ENCODE data around the gene EVC2.
"Not testable (repeated sequence)": the region's sequence is repeated elsewhere in the genome, so short reads cannot be mapped to it uniquely, and the experiment has no call there.

The EVC2 gene

GRCh38 chr4:5738061-5738460 lies 29.7 kb upstream of the EVC2 start:
- DNase-seq: no peak

- no peak for DNase-seq
These were observed 27.1 kb upstream of the EVC2 start for GRCh38 chr4:5735463-5735862.

GRCh38 chr4:5734853-5735252 lies 26.5 kb upstream of the EVC2 start:
- DNase-seq: no peak

GRCh38 chr4:5732158-5732557 lies 23.8 kb upstream of the EVC2 start:
- DNase-seq: no peak

- no peak for DNase-seq
These were observed 22.9 kb upstream of the EVC2 start for GRCh38 chr4:5730993-5731990.

- DNase-seq: no peak
These were observed 22.1 kb upstream of the EVC2 start for GRCh38 chr4:5730436-5730835.

GRCh38 chr4:5728412-5728811 lies 20.1 kb upstream of the EVC2 start:
- DNase-seq: not testable (repeated sequence)

- no peak for DNase-seq
These were observed 16.0 kb upstream of the EVC2 start for GRCh38 chr4:5724377-5724776.

- no peak for DNase-seq
These were observed 14.0 kb upstream of the EVC2 start for GRCh38 chr4:5722328-5722727.

GRCh38 chr4:5721923-5722322 lies 13.6 kb upstream of the EVC2 start:
- no peak for DNase-seq

GRCh38 chr4:5720980-5721379 lies 12.6 kb upstream of the EVC2 start:
- no peak for DNase-seq

- DNase-seq: no peak
These were observed 11.9 kb upstream of the EVC2 start for GRCh38 chr4:5720157-5720850.

- peak; percentile 36 for DNase-seq
These were observed 11.1 kb upstream of the EVC2 start for GRCh38 chr4:5719350-5720055.

- DNase-seq: no peak
These were observed 10.1 kb upstream of the EVC2 start for GRCh38 chr4:5718411-5718810.

- no peak for DNase-seq
These were observed 9.2 kb upstream of the EVC2 start for GRCh38 chr4:5717449-5718158.

- DNase-seq: no peak
These were observed 8.0 kb upstream of the EVC2 start for GRCh38 chr4:5716391-5716790.

GRCh38 chr4:5715357-5715756 lies 7.0 kb upstream of the EVC2 start:
- no peak for DNase-seq

GRCh38 chr4:5713861-5714260 lies 5.5 kb upstream of the EVC2 start:
- DNase-seq: no peak

- no peak for DNase-seq
These were observed 4.6 kb upstream of the EVC2 start for GRCh38 chr4:5712931-5713330.

GRCh38 chr4:5712517-5712916 lies 4.2 kb upstream of the EVC2 start:
- DNase-seq: no peak

- peak; percentile 65 for DNase-seq
These were observed 3.3 kb upstream of the EVC2 start for GRCh38 chr4:5711479-5712184.

GRCh38 chr4:5710961-5711478 lies 2.7 kb upstream of the EVC2 start, which contains the start of gene EVC:
Gene EVC, plus strand, starts transcription at chr4:5711201. Its CDS starts 180 bp downstream, at chr4:5711381.
- peak; percentile 78 for DNase-seq

Measured in retina (tissue), 1 donor.